DMS53 (cell line): ENCODE data around the gene TEX19.

Experiments
- DNase-seq: peaks from one replicate; lab custom pipeline; 2025; lab: John Stamatoyannopoulos, UW

TEX19 gene

GRCh38 chr17:82321947-82322466 is 37.0 kb upstream of the TEX19 start:
- no peak for DNase-seq

- DNase-seq: no peak
Observed at GRCh38 chr17:82322526-82323453, 36.3 kb upstream of the TEX19 start.

GRCh38 chr17:82323514-82324234 is 35.4 kb upstream of the TEX19 start:
- no peak for DNase-seq

GRCh38 chr17:82324566-82325285 is 34.3 kb upstream of the TEX19 start:
- DNase-seq: peak; percentile 68

- DNase-seq: no peak
Observed at GRCh38 chr17:82325286-82326180, 33.5 kb upstream of the TEX19 start.

GRCh38 chr17:82327289-82327688 is 31.8 kb upstream of the TEX19 start:
- no peak for DNase-seq

GRCh38 chr17:82327757-82328140 is 31.3 kb upstream of the TEX19 start:
- no peak for DNase-seq

- no peak for DNase-seq
Observed at GRCh38 chr17:82328141-82328993, 30.7 kb upstream of the TEX19 start.

GRCh38 chr17:82328994-82329507 is 30.0 kb upstream of the TEX19 start:
- no peak for DNase-seq

- DNase-seq: no peak
Observed at GRCh38 chr17:82329683-82330321, 29.2 kb upstream of the TEX19 start.

- peak; percentile 96 for DNase-seq
Observed at GRCh38 chr17:82330322-82331239, 28.5 kb upstream of the TEX19 start.

- peak; percentile 64 for DNase-seq
Observed at GRCh38 chr17:82331345-82331939, 27.6 kb upstream of the TEX19 start.

GRCh38 chr17:82332669-82333278 is 26.3 kb upstream of the TEX19 start:
- DNase-seq: peak; percentile 89

- peak; percentile 74 for DNase-seq
Observed at GRCh38 chr17:82333279-82334171, 25.5 kb upstream of the TEX19 start, which contains the start of gene SECTM1. TSS of gene SECTM1 (minus strand) at chr17:82333766. CDS start at chr17:82327240, 6,526 bp downstream.

GRCh38 chr17:82334204-82334621 is 24.8 kb upstream of the TEX19 start:
- DNase-seq: peak; percentile 58
